Left kidney (tissue), 2 donors: ENCODE measurements around the gene BICDL2. TPM values are rescaled to one million over a fixed set of nuclear protein-coding genes. Genes with fewer than 3 reads are reported as not detected.

Source experiments
- DNase-seq: peaks from one replicate; pipeline ENCODE4 v3.0.0-alpha.2; 2013
- polyA plus RNA-seq: library from polyadenylated mRNA; unstranded; fragments of 120-200 nt; gene quantifications from one replicate; pipeline ENCODE4 v1.2.1, GENCODE V29; 2013; ENCODE audit not compliant: insufficient read length

BICDL2 gene
- polyA plus RNA-seq, 1 donor = 2.6 TPM

DNA sequence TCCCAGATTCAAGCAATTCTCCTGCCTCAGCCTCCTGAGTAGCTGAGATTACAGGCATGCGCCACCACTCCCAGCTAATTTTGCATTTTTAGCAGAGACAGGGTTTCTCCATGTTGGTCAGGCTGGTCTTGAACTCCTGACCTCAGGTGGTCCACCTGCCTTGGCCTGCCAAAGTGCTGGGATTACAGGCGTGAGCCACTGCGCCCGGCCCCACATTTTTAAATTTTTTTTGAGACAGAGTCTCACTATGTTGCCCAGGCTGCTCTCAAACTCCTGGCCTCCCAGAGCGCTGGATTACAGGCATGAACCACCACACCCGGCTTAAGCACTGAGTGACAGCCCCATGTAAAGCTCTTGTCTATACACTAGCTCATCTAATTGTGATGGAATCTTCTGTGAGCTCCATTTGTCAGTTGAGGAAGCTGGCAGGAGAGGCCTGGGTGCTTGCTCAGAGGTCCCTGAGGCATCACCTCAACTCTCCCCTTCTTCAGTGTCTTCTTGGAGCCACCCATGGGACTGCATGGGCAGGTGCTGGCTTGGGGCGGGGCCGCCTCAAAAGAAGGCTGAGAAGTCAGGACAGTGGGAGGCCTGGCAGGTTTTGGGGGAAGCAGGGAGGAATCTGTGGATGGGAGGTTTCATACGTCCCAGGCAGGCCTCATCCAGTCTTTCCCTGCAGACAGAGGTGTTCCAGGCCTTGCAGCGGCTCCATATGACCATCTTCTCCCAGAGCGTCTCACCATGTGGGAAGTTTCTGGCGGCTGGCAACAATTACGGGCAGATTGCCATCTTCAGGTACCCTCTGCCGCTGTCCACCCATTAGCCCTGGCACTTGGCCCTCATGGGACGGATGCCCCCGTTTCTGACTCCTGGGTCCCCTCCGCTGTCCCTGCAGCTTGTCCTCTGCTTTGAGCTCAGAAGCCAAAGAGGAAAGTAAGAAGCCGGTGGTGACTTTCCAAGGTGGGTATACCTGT lies 11.4 kb downstream of the BICDL2 start:
- DNase-seq = no peak

- peak; percentile 96 for DNase-seq
These were observed 12.9 kb downstream of the BICDL2 start, which contains the start of the genes HCFC1R1 and THOC6 for GRCh38 chr16:3023669-3024478. Gene HCFC1R1 (minus strand): TSS chr16:3023942. CDS start chr16:3023941, 1 bp downstream. Gene THOC6 (plus strand): TSS chr16:3024035. CDS start chr16:3024327, 292 bp downstream.

DNA sequence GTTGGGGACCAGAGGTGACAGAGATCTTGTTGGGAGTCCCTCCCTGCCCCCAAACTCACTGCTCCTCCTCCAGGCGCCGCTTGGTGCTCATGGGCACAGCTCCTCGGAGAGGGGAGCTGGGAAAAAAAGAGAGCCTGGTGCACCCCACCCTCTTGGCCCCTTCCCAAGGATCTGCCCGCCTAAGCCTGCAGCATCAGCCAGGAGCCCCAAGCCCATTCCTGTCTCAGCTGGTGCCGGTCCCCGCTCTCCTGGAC lies 13.4 kb downstream of the BICDL2 start:
- no peak for DNase-seq

GRCh38 chr16:3022684-3023414 lies 13.9 kb downstream of the BICDL2 start:
- DNase-seq = no peak

- peak; percentile 82 for DNase-seq
These were observed 14.5 kb downstream of the BICDL2 start for GRCh38 chr16:3022208-3022683.

GRCh38 chr16:3021449-3022207 lies 15.1 kb downstream of the BICDL2 start:
- DNase-seq = no peak

- DNase-seq = no peak
These were observed 15.9 kb downstream of the BICDL2 start for GRCh38 chr16:3020604-3021448.

DNA sequence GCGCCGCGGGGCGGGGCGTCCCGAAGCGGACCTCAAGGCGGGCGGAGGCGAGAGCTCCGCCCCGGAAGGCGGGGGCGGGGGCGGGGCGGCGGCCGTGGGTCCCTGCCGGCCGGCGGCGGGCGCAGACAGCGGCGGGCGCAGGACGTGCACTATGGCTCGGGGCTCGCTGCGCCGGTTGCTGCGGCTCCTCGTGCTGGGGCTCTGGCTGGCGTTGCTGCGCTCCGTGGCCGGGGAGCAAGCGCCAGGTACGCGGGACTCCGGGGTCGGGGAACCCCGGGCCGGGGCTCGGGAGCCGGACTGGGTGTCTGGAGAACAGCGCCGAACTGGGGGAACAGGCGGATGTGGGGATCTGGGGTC lies 16.5 kb downstream of the BICDL2 start, which contains the start of gene TNFRSF12A:
TSS of gene TNFRSF12A (plus strand) at position 122 of the 357 bp plus-strand sequence. CDS start at position 152, 30 bp downstream.
- DNase-seq = peak; percentile 82

GRCh38 chr16:3019594-3020246 lies 17.0 kb downstream of the BICDL2 start:
- no peak for DNase-seq

DNA sequence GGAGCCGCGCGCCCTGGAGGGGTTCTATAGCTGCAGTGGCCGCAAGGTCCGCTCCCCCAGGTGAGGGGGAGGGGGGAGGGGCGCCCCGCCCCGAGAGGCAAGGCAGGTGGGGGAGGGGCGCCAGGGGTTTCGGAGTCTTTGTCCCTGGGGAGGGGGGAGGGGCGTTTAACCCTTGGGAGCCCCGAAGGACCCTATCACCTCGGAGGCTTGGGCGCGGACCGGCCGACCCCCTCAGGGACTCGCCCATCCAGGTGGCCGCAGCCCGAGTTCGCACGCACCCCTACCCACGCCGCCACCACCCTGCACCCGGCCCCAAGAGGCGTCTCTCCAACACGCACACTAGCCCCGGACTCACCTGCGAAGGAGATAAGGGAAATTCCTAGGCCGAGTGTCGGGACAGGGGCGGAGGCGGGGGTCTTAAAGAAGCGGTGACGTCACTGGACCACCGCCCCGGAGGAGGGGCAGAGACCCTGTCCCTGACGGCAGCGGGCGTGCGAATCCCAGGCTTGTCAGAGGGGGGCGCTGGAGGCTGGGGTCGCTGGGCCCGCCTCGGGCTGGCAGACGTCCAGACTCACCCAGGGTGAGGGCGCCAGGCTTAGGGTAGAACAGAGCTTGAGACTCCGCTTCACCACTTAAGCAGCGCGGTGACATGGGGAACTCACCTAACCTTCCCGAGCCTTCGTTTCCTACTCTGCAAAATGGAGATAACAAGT lies 18.8 kb downstream of the BICDL2 start, which contains the start of gene CLDN6:
TSS of gene CLDN6 (minus strand) at position 390 of the 713 bp plus-strand sequence. CDS start 2,162 bp downstream, outside the sequence.
- no peak for DNase-seq

GRCh38 chr16:3017344-3017743 lies 19.4 kb downstream of the BICDL2 start:
- no peak for DNase-seq

- no peak for DNase-seq
These were observed 20.8 kb downstream of the BICDL2 start for GRCh38 chr16:3015865-3016521.

DNA sequence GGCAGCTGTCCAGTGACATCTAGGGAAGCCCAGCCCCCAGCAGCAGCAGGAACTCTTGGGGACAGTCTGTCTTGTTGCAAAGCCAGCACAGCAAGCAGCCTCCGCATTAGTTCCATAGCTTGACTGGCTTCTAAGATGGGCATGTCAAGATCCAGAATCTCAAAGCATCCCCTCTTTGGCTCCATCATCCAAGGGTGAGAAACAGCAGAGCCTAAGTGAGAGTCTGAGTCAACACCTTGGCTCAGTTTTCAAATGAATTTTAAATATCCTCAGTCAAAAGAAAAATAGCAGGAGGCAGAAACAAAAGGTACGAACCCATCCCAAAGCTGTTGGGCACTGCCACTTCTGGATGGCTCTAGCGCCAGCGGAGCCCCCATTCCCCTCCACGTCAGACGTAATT lies 21.8 kb downstream of the BICDL2 start:
- DNase-seq = no peak

GRCh38 chr16:3013998-3014690 lies 22.6 kb downstream of the BICDL2 start:
- DNase-seq = no peak

DNA sequence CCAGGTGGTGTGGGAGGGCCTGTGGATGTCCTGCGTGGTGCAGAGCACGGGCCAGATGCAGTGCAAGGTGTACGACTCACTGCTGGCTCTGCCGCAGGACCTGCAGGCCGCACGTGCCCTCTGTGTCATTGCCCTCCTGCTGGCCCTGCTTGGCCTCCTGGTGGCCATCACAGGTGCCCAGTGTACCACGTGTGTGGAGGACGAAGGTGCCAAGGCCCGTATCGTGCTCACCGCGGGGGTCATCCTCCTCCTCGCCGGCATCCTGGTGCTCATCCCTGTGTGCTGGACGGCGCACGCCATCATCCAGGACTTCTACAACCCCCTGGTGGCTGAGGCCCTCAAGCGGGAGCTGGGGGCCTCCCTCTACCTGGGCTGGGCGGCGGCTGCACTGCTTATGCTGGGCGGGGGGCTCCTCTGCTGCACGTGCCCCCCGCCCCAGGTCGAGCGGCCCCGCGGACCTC lies 23.2 kb downstream of the BICDL2 start:
- no peak for DNase-seq

GRCh38 chr16:3012828-3013420 lies 23.8 kb downstream of the BICDL2 start, which contains the start of gene CLDN9:
Gene CLDN9 (plus strand): TSS chr16:3012923. CDS start chr16:3013363, 440 bp downstream.
- DNase-seq = no peak

DNA sequence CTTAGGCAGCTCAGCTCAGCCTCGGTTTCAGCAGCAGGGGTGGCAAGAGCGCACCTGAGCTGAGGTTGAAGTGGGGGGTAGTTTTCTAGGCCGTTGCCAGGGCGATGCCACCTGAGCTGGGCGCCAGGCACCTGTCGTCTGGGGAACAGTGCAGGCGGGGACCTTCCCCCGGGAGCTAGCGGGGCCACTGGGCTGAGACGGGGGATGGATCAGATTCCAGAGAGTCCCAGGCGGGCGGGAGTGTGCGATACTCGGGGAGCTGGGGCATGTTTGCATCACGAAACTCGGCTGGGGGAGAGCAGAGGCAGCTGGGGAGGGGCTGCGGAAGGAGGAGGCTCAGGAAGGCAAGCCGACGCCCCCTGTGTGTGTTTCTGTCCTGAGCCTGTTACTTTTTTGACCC lies 24.5 kb downstream of the BICDL2 start:
- peak; percentile 77 for DNase-seq
